ENCODE measurements around the gene WIPF2. TPM values are rescaled to one million over a fixed set of nuclear protein-coding genes. Genes with fewer than 3 reads are reported as not detected.

The WIPF2 gene
- total RNA-seq, 1 experiment from 2014 or later, result 30.4 TPM

DNA sequence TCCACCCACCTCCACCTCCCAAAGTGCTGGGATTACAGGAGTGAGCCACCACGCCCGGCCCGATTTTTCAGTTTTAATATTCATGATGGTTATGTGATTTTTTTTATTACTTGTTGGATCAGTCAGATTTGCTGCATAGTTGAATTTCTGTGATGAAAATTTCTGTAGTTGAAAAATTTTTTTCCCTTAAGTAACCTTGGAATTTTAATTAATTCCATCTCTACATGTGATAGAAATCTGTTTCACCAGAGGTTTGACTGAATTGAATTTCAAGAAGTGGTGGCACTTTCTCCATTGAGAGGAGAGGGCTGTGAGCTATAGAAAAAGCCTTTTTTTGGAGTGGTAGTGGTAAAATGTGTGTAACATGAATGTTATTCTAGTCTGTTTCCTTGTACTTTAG, 24.7 kb downstream of the WIPF2 start (continued):
- no peak for TF ChIP-seq MAX (IDR thresholded peaks at IDR 0.05)
- TF ChIP-seq SRF (IDR thresholded peaks at IDR 0.05; ENCODE audit: low read depth), result no peak
- no peak for TF ChIP-seq ZNF274 (IDR thresholded peaks at IDR 0.05; ENCODE audit: low read depth, low read length)

- no peaks in the 10 kb centered on the region for H3K27me3 ChIP-seq (ENCODE audit: insufficient read depth, low read length)
- intact Hi-C loops (cut with micrococcal nuclease), result no loop called here
- H4K20me1 ChIP-seq (ENCODE audit: insufficient read depth), result peaks cover 3% of the 10 kb centered on the region; the same call in 1 of the 2 replicates
- no peaks in the 10 kb centered on the region for H3K9me2 ChIP-seq (ENCODE audit: insufficient read depth)
- ATAC-seq (no peak), DNase-seq (ENCODE audit: low read depth, low spot score) (no peak)
- no peak overlapping the region for H2AFZ ChIP-seq (ENCODE audit: low read depth, low read length, poor library complexity, severe bottlenecking)
- RAD21 ChIA-PET (ENCODE audit: low non-redundant PET in 1 of 2, low total read pairs in 2 of 2, uncharacterized antibody in 2 of 2, unreplicated experiment in 2 of 2), result no interaction called here
- H3K9ac ChIP-seq (ENCODE audit: low read length), result no peak overlapping the region
- no TSS peak for BruUV-seq (replicated peaks)
- no peak overlapping the region for H3K4me3 ChIP-seq (replicated peaks in 1 of 2; ENCODE audit: low read depth in 1 of 2, low read length in 2 of 2)
- no peaks in the 10 kb centered on the region for H3K9me3 ChIP-seq (ENCODE audit: control insufficient read depth in 1 of 2, insufficient read depth in 1 of 2, low read depth in 1 of 2, low read length in 2 of 2)
- H3K4me2 ChIP-seq (ENCODE audit: low read length), result no peak overlapping the region
- H3K36me3 ChIP-seq (ENCODE audit: control insufficient read depth in 1 of 2, insufficient read depth in 2 of 2, low read length in 2 of 2), result no peaks in the 10 kb centered on the region
- no peak overlapping the region for H3K27ac ChIP-seq (ENCODE audit: low read depth, low read length)
- TF ChIP-seq, protein P1, sequence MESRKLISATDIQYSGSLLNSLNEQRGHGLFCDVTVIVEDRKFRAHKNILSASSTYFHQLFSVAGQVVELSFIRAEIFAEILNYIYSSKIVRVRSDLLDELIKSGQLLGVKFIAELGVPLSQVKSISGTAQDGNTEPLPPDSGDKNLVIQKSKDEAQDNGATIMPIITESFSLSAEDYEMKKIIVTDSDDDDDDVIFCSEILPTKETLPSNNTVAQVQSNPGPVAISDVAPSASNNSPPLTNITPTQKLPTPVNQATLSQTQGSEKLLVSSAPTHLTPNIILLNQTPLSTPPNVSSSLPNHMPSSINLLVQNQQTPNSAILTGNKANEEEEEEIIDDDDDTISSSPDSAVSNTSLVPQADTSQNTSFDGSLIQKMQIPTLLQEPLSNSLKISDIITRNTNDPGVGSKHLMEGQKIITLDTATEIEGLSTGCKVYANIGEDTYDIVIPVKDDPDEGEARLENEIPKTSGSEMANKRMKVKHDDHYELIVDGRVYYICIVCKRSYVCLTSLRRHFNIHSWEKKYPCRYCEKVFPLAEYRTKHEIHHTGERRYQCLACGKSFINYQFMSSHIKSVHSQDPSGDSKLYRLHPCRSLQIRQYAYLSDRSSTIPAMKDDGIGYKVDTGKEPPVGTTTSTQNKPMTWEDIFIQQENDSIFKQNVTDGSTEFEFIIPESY (IDR thresholded peaks at IDR 0.05; ENCODE audit: extremely low read depth, insufficient replicate concordance, low read length), result no peak
- TF ChIP-seq MAX (IDR thresholded peaks at IDR 0.05) (no peak), EZH2phosphoT487 (IDR thresholded peaks at IDR 0.05; ENCODE audit: borderline replicate concordance) (no peak), TCF7L2 (IDR thresholded peaks at IDR 0.05; ENCODE audit: borderline replicate concordance, extremely low read depth, insufficient read depth, insufficient read length) (no peak), POLR2A (IDR thresholded peaks at IDR 0.05; ENCODE audit: borderline replicate concordance, extremely low read depth, insufficient read depth, insufficient read length) (no peak), POLR2AphosphoS5 (IDR thresholded peaks at IDR 0.05; ENCODE audit: low read depth, low read length) (no peak)
- CTCF ChIA-PET, result no interaction called here
- POLR2A ChIA-PET, result no interaction called here
- H3K4me1 ChIP-seq (ENCODE audit: control insufficient read depth in 1 of 2, insufficient read depth in 2 of 2, low read length in 2 of 2), result peaks cover 0 to 4% of the 10 kb centered on the region in 2 experiments; a peak in 1 of 4 replicates
- peaks cover 79% of the 10 kb centered on the region for H3K79me2 ChIP-seq (ENCODE audit: insufficient read depth, low read length)
Measured at GRCh38 chr17:40244255-40244654, 25.2 kb downstream of the WIPF2 start.

Data from HCT116 (cell line).